HG03460 (cell line): Measurements from ENCODE around the gene TRPM5.

Experiments
- ATAC-seq: cut with Tn5 transposase; IDR thresholded peaks from one replicate; pipeline ENCODE4 v1.9.1; 2021; ENCODE audit not compliant: unreplicated experiment

Gene TRPM5

DNA sequence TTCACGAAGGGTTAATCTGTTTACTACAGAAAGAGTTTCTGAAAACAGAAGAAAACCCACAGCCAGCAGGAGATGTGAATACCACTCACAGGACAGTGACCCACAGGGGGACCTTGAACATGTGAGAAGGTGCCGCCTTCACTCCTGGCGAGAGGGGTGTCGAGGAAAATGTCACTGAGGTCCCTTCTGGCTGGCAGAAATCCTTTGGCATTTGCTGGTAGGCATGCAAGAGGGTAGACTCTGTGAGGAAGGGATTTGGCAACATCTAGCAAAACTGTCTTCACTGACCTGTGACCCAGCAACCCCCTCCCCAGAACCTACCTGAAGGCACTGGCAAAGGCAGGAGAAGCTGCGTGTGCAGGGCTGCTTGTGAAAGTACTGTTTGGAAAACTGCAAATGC is 9.1 kb upstream of the TRPM5 start:
- ATAC-seq = no peak

DNA sequence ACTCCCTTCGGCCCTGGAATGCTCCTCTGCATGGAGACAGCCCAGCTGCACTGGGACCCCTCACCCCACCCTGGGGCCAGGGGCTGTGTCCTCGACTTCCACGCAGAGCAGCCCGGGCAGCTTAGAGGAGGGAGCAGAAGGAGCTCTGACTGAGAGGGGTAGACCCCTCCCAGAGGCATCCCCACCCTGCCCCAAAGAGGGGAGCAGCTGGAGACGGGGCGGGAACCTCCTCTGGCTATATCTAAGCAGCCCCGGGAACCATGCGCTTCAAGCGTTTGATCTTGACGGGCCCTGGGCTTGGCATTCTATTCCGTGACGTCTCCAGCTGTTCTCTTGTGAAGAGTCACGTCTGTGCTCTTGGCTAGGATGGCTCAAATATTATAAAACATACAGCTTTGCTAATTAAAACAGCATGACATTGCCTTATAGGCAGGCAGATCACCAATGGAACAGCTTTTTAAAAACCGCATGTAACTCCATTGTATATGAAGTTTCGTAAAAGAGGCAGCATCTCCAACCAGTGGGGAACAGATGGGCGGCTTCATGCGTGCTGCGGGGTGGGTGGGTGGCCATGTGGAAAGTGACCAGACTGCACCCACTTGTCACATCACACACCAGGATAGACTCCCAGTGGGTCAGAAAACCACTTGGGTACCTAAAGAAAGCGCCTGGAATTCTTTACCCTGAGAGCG is 8.2 kb upstream of the TRPM5 start:
- ATAC-seq = no peak

DNA sequence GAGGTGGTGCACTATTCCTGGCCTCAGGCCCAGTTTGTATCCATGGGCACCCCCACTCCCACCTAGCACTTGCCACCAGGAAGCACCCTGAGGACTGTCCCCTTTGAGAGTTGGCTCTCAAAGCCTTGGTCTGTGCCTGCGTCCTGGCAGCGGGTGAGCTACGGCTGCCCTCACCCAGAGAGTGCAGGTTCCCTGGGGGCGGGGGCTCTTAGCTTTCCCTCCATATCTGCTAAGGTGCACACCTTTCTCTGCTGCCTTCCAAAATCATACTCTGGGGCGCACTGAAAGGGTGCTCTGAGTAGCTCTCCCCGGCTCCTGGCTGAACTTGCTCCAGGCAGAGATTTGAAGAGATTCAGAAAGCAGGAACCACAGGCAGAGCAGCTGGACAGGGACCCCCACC is 7.6 kb upstream of the TRPM5 start:
- ATAC-seq = no peak

DNA sequence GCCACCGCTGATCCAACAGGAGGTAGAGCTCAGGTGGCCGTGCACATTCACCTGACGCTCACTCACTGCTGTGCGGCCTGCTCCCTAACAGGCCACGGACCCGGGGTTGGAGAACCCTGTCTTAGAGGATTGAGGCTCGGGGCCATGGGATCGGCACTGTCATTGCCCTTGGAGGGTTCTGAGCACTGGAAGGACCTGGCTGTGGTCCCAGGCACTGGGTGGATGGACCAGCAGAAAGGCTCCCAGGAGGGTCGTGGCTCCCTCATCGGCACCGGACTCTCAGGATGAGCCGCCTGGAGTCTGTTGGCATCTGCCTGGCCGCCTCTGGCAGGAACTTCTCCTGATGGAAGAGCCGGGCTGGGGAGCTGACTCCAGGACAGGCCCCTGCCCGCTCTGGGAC is 7.0 kb upstream of the TRPM5 start:
- no peak for ATAC-seq

DNA sequence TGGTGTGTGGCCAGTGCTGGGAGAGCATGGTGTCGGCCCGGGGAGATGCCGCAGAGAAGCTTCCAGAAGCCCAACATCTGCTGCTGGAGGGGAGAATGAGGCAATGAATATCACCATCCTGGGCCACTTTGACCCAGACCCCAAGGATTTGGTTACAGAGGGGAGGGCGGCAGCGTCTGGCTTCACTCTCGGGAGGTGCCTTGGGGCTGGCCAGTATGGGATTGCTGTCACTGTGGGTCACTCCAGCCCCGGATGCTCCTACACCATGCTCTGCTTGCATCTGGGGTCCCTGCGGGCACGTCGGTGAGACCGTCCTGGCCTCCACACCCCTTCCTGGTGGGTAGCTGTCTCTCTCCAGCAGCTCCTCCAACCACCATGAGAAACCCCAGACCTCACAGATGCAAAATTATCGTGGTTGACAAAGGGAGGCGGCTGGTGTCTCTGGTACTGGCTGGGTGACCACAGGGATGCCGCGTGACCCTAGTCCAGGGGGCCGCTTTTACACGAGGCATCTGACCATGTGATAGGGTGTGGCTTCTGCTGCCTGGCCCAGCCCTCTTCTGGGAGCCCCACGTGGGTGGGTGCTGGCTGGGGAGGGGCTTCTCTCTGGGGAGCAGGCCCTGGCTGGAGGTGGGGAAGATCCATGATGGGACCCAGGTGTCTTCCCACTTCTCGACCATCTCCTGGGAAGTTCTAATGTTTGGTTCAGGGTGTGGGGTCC is 6.2 kb upstream of the TRPM5 start:
- ATAC-seq = no peak

DNA sequence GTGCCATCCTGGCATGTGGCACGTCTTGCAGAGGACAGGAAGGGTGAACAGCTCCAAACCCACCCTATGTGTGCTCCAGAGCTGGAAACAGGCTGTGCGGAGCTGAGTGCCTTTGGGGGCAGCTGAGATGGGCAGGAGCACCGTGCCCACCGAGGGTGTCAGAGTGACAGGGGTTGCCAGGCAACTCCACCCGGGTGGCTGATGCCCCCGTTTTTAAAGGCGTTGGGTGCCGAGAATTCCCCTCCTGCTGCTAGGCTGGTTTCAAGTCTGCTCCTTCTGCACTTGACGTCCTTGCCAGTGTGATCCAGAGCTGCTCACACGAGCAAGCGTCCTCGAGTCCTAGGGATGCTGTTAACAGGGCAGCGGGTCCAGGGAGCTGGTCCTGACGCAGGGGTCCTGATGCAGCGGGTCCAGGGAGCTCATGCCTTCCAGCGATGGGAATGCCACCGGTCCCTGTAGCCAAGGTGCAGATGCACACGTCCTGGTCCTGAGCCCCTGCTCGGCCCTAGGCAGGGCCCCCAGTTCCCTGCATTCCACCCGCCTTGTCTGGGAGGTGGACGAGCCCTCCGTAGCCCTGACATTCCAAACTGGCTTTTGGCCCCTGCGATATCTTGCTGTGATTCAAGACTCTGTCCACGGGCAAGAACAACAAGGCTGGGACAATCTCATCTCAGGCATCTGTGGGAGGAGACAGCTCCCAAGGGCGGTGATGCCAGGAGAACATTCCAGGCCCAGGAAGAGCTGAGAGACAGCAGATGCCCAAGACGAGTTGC is 5.4 kb upstream of the TRPM5 start:
- ATAC-seq = no peak

DNA sequence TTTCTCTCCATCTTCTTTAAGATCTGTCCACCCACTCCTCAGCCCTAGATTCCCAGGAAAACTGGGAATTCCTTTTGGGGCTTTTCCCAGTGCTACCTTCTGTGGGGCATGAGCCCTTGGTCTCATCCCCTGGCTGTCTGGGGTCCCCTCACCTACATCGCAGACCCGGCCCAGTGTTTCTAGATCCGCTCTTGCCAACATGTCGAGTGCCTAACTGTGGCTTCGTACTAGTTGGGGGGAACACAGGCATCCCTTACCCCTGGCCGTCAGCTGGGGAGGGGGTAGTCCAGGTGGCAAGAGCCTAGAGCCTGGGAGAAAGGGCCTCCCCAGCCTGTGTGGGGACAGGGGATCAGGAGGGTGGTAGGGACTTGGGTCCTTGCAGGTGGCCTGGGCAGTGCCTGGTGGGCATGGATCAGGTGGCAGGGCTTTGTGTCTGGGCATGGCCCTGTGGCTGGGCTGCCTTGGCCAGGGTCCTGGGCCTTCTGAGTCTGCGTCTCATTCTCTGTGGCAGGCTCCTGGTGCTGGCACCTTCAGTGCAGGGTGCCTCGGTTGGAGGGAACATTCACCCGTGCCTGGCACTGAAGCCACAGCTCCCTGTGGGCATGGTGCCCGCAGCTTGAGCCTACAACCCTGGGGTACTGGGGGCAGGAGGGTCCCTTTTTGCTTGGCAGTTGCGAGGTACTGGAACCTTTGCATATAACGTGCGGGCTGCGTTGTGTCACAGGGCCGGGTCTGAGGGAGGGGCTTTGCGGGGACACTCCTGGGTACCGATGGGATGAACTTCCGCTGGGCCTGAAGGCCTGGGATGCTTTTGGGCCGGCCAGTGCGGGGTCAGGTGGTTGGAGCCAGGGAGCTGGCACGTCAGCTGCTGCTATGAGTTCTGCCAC is 4.6 kb upstream of the TRPM5 start:
- no peak for ATAC-seq

DNA sequence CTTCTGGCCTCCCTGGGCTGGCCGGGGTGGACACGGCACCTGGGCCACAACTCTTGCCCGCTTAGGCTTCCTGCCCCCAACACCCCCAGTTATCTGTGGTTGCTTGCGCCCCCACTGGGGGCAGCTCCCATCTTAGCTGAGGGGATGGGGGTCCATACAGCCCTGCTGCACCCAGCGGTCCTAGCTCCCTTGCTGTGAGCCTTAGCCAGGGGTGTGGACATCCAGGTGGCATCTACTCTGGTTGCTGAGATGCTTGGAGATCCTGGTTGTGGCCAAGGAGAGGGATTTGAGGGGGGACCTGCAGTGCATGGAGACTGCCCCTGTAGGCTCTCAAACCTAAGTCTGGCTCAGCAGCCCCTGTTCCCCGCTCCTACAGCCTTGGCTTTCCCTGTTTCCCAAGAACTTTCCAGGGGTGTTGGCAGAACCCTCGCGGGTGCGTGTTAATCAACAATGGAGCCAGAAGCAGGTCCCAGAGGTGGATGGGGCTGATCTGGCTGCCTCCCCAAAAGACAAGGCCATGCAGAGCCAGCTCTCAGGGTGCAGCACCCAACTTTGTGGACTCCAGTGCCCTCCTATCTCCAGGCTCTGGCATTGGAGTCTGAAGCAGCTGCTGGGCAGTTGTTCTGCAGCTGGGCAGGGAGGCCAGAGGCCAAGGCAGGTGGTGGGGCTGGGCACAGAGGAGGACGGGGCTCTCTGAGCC is 3.8 kb upstream of the TRPM5 start:
- ATAC-seq = no peak

DNA sequence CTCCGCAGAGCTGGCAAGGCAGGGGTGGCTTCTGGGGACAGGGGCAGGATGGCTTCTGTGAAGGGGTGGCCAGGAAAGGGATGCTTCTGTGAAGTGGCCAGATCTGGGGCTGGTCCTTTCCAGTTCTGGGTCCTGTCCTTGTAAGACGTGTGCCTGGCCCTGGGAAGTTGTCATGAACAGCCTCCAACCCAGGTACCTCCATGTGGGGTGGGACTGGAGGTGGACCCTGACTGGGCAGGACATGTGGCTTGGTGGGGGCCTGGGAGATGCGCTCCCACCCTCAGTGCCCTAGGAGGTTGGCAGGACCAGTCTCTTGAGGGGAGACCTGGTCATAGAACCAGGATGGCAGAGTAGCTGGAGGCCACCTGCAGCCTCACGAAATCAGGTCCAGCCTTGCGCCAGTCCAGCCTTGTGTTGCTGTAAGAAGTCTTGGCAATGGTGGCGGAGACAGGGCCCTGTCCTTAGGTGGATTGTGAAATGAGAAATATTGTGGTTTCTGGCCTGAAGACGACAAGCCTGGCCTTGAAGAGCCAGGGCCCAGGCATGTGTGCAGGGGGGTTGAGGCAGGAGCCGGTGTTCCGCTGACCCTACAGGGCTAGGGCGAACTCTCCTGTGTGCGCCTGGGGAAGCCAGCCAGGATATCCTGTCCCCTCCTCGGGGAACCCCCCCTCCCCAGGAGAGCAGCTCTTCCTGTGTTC is 3.1 kb upstream of the TRPM5 start:
- no peak for ATAC-seq

DNA sequence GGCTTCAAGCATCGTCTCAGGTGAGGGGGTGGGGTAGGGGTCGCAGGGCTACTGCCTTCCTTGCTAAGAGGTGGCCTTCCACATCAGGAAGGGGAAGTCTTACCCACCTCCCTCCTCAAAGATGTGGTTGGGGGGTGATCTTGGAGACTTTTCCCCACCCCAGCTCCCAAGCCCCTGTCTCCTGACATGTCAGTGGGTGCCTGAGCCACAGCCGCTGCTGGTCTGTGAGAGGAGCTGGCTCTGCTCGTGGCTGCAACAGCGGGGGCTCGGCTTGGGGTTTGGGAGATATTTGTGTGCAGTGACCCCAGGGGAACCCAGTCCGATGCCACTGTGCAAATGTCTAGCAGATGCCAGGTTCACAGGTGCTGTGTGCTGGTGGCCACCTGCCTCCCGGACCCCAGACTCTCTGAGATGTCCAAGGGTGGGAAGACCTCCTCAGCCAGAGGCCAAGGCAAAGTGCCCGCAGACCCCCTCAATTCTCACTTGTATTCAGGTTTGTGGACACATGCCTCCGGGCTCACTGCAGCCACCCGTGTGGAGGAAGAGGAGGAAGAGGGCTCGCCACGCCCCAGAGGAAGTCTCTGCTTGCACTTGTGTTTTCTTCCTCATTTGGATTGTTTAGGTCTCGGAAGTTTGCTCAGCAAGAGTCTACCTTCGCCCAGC is 2.4 kb upstream of the TRPM5 start:
- ATAC-seq = no peak

DNA sequence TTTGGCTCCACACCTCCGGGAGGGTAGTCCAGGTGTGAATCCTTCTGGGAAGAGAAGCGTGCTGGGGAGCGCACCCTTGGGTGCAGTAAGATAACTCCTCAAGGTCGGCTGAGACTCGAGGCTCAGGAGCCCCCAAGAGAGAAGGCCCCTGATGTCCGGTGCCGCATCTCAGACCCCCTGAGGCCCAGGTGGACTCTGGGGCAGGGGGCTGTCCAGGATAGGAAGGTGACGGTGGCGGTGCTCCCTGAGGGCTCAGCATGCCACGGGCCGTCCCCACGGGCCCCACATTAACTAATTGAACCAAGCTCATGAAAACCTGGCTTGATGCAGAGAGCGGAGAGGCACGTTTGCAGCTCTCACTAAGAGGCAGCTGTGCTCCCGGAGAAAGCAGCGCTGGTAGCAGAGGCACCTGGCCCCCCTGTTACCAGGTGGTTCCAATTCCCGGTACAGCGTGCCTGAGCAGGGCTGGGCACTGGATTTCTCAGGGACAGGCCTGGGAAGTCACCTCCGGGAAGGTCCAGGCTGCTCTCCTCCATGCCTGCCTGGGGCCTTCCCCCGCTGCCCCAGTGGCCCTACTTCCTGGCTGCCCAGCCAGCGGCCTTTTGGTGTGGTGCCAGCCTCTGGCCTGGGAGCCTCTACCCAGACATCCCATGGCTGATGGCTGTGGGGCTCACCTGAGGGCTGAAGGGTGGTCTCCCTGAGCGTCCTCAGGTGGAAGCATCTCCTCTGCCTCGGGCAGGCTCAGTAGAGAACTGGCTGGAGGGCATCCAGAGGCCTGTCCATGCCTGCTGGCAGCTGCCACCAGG is 1.6 kb upstream of the TRPM5 start:
- no peak for ATAC-seq

DNA sequence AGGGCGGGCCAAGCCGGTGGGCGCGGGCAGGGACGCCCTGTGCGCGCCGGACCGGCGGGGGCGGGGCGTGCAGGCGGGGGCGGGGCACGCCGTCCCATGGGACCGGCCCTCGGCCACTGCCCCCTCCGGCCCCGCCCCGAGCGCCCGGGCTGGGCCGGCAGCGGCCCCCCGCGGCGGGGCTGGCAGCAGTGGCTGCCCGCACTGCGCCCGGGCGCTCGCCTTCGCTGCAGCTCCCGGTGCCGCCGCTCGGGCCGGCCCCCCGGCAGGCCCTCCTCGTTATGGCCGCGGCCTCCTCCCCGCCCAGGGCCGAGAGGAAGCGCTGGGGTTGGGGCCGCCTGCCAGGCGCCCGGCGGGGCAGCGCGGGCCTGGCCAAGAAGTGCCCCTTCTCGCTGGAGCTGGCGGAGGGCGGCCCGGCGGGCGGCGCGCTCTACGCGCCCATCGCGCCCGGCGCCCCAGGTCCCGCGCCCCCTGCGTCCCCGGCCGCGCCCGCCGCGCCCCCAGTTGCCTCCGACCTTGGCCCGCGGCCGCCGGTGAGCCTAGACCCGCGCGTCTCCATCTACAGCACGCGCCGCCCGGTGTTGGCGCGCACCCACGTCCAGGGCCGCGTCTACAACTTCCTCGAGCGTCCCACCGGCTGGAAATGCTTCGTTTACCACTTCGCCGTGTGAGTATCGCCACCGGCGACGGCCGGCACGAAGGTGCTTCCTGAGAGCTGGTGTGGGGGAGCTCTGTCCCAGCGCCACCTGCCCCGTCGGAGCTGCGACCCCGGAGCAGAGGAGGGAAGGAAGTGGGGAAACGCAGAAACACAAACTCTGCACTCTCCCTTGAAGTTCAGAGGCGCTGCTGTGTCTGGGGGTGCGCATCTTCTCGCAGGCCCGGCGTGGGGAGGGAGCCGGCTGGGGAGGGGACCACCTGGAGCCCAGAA is 769 bp upstream of the TRPM5 start, which contains the start of gene KCNQ1:
Gene KCNQ1, plus strand, starts transcription at position 188 of the 925 bp plus-strand sequence. Its CDS starts 91 bp downstream, at position 279.
- no peak for ATAC-seq

DNA sequence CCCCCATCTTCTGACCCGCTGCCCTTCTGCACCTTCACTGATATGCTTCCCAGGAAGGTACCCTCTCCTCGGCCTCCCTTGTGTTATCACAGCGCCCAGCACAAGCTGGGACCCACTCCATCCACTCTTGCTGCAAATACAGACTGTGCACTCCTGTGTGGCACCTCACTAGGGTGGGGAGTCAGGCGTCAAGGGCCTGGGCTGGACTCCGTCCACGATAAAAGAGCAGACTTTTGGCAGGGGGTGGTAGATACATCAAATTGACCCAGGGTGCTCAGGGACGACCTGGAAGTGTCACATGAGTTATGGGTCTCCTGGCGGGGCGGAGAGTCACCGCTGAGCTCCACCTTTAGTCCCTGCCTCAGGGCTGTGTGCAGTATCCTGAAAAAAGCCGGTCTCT is 908 bp downstream of the TRPM5 start:
- ATAC-seq = no peak

DNA sequence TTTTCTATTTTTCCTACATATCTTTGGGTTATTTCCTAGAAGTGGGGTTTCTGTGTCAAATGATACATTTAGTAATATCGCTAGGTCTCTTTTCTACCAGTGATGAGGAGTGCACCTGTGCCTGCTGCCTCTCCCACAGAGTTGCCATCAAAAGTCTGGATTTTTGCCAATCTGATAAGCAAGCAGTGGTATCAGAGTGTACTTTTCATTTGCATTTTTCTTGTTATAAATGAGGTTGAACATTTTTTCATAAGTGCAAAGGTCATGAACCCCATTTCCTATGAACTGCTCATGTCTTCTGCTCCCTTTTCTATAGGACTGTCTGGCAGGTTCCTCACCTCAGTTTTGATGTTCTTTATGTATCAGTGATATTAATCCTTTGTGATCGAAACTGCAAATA is 1.7 kb downstream of the TRPM5 start:
- no peak for ATAC-seq

DNA sequence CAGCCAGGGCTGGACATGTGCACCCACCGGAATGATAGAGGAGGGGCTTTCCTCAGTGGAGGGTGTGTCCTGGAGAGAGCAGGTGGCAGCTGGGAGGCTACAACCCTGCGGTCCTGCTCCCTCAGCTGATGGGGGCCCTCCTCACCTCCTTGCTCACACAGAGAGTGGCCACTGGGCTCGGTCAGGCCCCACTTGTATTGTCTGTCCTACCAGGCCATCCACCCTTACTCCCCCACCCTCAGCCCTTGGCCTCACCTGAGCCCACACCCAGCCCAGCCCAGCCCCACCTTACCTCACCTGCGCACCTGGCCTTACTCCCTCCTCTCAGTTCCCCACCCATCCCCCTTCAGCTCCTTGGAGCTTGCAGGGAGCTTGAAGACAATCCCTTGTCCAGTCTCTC is 3.1 kb downstream of the TRPM5 start:
- ATAC-seq = no peak

DNA sequence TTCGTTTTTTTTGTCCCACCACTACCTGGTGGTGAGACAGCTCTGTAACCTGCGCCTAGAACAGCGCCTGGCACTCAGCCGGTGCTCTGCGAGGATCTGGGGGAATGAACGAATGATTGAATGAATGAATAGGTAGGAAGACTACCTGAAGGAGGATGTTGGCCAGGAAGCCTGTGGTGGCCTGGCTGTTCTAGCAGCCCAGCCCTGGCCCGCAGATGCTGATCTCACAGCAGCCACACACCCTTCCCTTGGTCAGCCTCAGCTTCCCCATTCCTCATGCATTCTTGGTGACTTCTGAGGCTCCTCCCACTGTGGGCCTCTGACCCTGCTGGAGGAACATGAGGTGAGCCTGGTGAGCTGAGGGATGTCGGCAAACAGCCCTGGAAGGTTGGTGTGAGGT is 3.7 kb downstream of the TRPM5 start:
- ATAC-seq = no peak

DNA sequence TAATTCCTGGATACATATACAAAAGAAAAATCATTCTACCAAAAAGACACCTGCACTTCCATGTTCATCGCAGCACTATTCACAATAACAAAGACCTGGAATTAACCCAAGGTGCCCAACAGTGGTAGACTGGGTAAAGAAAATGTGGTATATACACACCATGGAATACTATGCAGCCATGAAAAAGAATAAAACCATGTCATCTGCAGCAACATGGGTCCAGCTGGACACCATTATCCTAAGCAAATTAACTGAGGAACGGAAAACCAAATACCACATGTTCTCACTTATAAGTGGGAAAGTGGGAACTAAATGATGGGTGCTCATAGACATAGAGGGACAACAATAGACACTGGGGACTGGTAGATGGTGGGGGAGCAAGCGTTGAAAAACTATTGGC is 4.5 kb downstream of the TRPM5 start:
- ATAC-seq = no peak
